ENCODE results near the gene ZNF362. TPM values are rescaled to one million over a fixed set of nuclear protein-coding genes. Genes with fewer than 3 reads are reported as not detected.
A peak's percentile ranks its signal among the peaks of the same experiment; 100 is the strongest.

ZNF362 gene
- total RNA-seq, 1 experiment from 2014 or later = 10.8 TPM

GRCh38 chr1:33250724-33251123 is 5.6 kb upstream of the ZNF362 start:
- H3K27ac ChIP-seq (ENCODE audit: low read length) = no peak overlapping the region
- H2AFZ ChIP-seq (ENCODE audit: low read length) = no peak overlapping the region
- CTCF ChIA-PET = no interaction called here
- H4K20me1 ChIP-seq (ENCODE audit: low read length) = no peaks in the 10 kb centered on the region
- no peaks in the 10 kb centered on the region for H3K79me2 ChIP-seq (ENCODE audit: low read length)
- 0 out of 2 replicates have a peak, but pooled peaks cover 3% of the 10 kb centered on the region for H3K4me1 ChIP-seq (ENCODE audit: insufficient read depth, low read length)
- BruUV-seq (replicated peaks) = no TSS peak
- TF ChIP-seq CTCF (conservative IDR thresholded peaks at IDR 0.05; ENCODE audit: low read depth, low read length) = no peak
- no peak for TF ChIP-seq EZH2 (IDR thresholded peaks at IDR 0.05; ENCODE audit: low read length, unreplicated experiment)
- TF ChIP-seq EZH2phosphoT487 (IDR thresholded peaks at IDR 0.05; ENCODE audit: borderline replicate concordance, low read length) = no peak
- intact Hi-C loops (cut with micrococcal nuclease) = no loop called here
- H3F3A ChIP-seq (ENCODE audit: low read length, unreplicated experiment) = no peaks in the 10 kb centered on the region
- H3K9me3 ChIP-seq (ENCODE audit: low read length) = no peaks in the 10 kb centered on the region
- no peaks in the 10 kb centered on the region for H3K27me3 ChIP-seq (ENCODE audit: low read length)
- H3K9me2 ChIP-seq (replicated peaks; ENCODE audit: low read length) = no peaks in the 10 kb centered on the region
- no peak for ATAC-seq
- no peaks in the 10 kb centered on the region for H3K36me3 ChIP-seq (ENCODE audit: low read depth, low read length)
- DNase-seq = no peak
- no peak overlapping the region for H3K4me2 ChIP-seq (ENCODE audit: low read length)
- no peak overlapping the region for H3K4me3 ChIP-seq (ENCODE audit: low read length)
- POLR2A ChIA-PET (ENCODE audit: unreplicated experiment) = no interaction called here
- no peak overlapping the region for H3K9ac ChIP-seq (ENCODE audit: low read length)

GRCh38 chr1:33254491-33254890 is 1.8 kb upstream of the ZNF362 start:
- Histone ChIP-seq H3F3A (ENCODE audit: low read length, unreplicated experiment) (no peaks in the 10 kb centered on the region), H3K27ac (ENCODE audit: low read length) (no peak overlapping the region), H3K9ac (ENCODE audit: low read length) (no peak overlapping the region), H3K27me3 (ENCODE audit: low read length) (no peaks in the 10 kb centered on the region), H3K4me2 (ENCODE audit: low read length) (no peak overlapping the region), H3K4me1 (ENCODE audit: insufficient read depth, low read length) (peaks cover 13% of the 10 kb centered on the region; the same call in 1 of the 2 replicates), H4K20me1 (ENCODE audit: low read length) (no peaks in the 10 kb centered on the region), H3K79me2 (ENCODE audit: low read length) (peaks cover 27% of the 10 kb centered on the region), H3K36me3 (ENCODE audit: low read depth, low read length) (no peaks in the 10 kb centered on the region), H3K9me2 (replicated peaks; ENCODE audit: low read length) (no peaks in the 10 kb centered on the region), H2AFZ (ENCODE audit: low read length) (no peak overlapping the region), H3K4me3 (ENCODE audit: low read length) (no peak overlapping the region), H3K9me3 (ENCODE audit: low read length) (no peaks in the 10 kb centered on the region)
- POLR2A ChIA-PET (ENCODE audit: unreplicated experiment) = no interaction called here
- DNase-seq (no peak), ATAC-seq (no peak)
- CTCF ChIA-PET = no interaction called here
- TF ChIP-seq CTCF (conservative IDR thresholded peaks at IDR 0.05; ENCODE audit: low read depth, low read length) (no peak), EZH2 (IDR thresholded peaks at IDR 0.05; ENCODE audit: low read length, unreplicated experiment) (no peak), EZH2phosphoT487 (IDR thresholded peaks at IDR 0.05; ENCODE audit: borderline replicate concordance, low read length) (no peak)
- no TSS peak for BruUV-seq (replicated peaks)
- intact Hi-C loops (cut with micrococcal nuclease) = no loop called here

DNA sequence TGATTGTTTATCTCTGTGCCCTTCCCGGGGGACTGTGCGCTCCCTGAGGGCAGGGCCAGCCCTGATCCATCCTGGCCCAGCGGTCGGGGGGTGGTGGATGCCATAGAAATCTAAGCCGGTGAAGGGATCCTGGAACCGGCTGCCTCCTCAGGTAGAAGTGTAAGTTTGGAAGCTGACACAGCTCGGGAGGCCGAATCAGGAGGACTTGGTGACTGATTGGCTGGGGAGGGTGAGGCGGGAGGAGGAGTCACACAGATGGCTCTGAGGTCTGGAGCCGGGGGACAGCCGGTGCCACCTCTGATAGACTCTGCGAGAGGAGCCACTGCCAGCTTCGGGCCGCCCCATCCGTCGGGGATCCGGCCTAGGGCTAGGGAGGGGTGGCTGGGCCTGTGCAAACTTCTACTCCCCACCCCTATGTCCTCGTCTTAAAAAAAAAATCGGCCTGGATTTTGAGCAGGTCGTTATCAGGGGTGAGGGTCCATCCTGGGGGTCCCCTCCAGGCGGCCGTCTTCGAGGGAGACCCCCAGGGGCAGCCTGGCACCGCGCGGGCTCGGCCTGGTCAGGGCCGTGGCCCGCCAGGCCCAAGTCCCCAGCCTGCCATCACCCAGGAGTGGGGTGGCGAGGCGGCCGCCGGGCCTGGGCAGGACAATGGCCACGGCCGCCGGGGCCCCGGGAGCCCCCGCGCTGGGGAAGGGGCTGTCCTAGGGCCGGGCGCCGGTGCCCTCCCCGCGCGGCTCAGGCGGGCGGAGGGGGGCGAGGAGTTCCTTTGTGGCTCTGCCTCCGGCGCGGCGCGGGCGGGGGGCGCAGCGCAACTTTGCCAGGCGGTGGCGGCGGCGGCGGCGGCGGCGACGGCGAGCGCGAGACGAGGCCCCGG is 708 bp upstream of the ZNF362 start:
- TSS peak; percentile 73 for BruUV-seq (replicated peaks)
- Histone ChIP-seq H2AFZ (ENCODE audit: low read length) (peak overlapping the region; percentile 87), H3F3A (ENCODE audit: low read length, unreplicated experiment) (no peaks in the 10 kb centered on the region), H3K9me3 (ENCODE audit: low read length) (no peaks in the 10 kb centered on the region), H3K27ac (ENCODE audit: low read length) (peak overlapping the region; percentile 62), H3K4me3 (ENCODE audit: low read length) (peak overlapping the region; percentile 82), H3K4me2 (ENCODE audit: low read length) (peak overlapping the region; percentile 97), H3K9ac (ENCODE audit: low read length) (peak overlapping the region; percentile 81), H3K36me3 (ENCODE audit: low read depth, low read length) (no peaks in the 10 kb centered on the region), H4K20me1 (ENCODE audit: low read length) (no peaks in the 10 kb centered on the region), H3K9me2 (replicated peaks; ENCODE audit: low read length) (no peaks in the 10 kb centered on the region), H3K79me2 (ENCODE audit: low read length) (peaks cover 37% of the 10 kb centered on the region), H3K27me3 (ENCODE audit: low read length) (no peaks in the 10 kb centered on the region), H3K4me1 (ENCODE audit: insufficient read depth, low read length) (peaks cover 13% of the 10 kb centered on the region; the same call in 1 of the 2 replicates)
- CTCF ChIA-PET = interaction anchor here (1.0 kb wide), 1 partner anchor 40 kb away, joined by 4 read pairs; no protein-coding TSS in a partner anchor
- DNase-seq (peak; percentile 88), ATAC-seq (peak; percentile 84)
- TF ChIP-seq CTCF (conservative IDR thresholded peaks at IDR 0.05; ENCODE audit: low read depth, low read length) (no peak), EZH2phosphoT487 (IDR thresholded peaks at IDR 0.05; ENCODE audit: borderline replicate concordance, low read length) (no peak), EZH2 (IDR thresholded peaks at IDR 0.05; ENCODE audit: low read length, unreplicated experiment) (no peak)
- POLR2A ChIA-PET (ENCODE audit: unreplicated experiment) = interaction anchor here (0.7 kb wide), 1 partner anchor 86 kb away, joined by 4 read pairs; no protein-coding TSS in a partner anchor
- intact Hi-C loops (cut with micrococcal nuclease) = loop anchor here (5.0 kb wide), 3 partner anchors 38 to 177 kb away; partner anchors contain the start of gene PHC2
